ENCODE results near the gene VWA8. TPM values are rescaled to one million over a fixed set of nuclear protein-coding genes. Genes with fewer than 3 reads are reported as not detected.
"Not testable (repeated sequence)": the region's sequence is repeated elsewhere in the genome, so short reads cannot be mapped to it uniquely, and the experiment has no call there.

The VWA8 gene
- total RNA-seq, 1 experiment from 2014 or later = 11.1 TPM

- Histone ChIP-seq H3K27me3 (ENCODE audit: control insufficient read depth, insufficient read depth, low read length) (no peaks in the 10 kb centered on the region), H3K36me3 (replicated peaks; ENCODE audit: control insufficient read depth, insufficient read depth, low read length) (no peaks in the 10 kb centered on the region), H3K4me3 (ENCODE audit: insufficient read depth, low read depth, low read length) (no peak overlapping the region)
- DNase-seq = no peak
Observed at GRCh38 chr13:41552031-41552430, 408.9 kb downstream of the VWA8 start.

GRCh38 chr13:41550276-41550675, 410.6 kb downstream of the VWA8 start:
- H3K36me3 ChIP-seq (replicated peaks; ENCODE audit: control insufficient read depth, insufficient read depth, low read length) = no peaks in the 10 kb centered on the region
- DNase-seq = peak; percentile 19
- H3K27me3 ChIP-seq (ENCODE audit: control insufficient read depth, insufficient read depth, low read length) = no peaks in the 10 kb centered on the region
- H3K4me3 ChIP-seq (ENCODE audit: insufficient read depth, low read depth, low read length) = no peak overlapping the region

DNA sequence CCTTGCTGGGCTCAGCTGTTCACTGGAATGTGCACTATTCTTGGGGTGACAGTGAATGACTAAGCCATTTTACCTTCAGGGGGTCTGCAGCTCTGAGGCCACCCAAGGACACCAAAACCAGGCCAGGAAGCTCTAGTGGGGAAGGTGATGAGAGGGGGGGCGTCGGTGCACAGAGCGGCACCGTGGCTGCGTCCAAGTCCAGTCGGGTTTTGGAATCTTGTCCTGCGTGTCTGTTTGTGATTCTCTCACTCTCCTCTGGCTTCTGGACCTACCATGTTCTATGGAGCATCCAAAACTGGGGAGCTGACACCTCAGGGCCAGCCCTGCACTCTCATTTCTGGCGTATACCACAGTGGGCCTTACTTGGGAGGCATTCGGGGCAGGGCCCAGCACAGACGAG, 411.4 kb downstream of the VWA8 start:
- H3K36me3 ChIP-seq (replicated peaks; ENCODE audit: control insufficient read depth, insufficient read depth, low read length) = no peaks in the 10 kb centered on the region
- H3K4me3 ChIP-seq (ENCODE audit: insufficient read depth, low read depth, low read length) = no peak overlapping the region
- no peaks in the 10 kb centered on the region for H3K27me3 ChIP-seq (ENCODE audit: control insufficient read depth, insufficient read depth, low read length)
- DNase-seq = no peak

DNA sequence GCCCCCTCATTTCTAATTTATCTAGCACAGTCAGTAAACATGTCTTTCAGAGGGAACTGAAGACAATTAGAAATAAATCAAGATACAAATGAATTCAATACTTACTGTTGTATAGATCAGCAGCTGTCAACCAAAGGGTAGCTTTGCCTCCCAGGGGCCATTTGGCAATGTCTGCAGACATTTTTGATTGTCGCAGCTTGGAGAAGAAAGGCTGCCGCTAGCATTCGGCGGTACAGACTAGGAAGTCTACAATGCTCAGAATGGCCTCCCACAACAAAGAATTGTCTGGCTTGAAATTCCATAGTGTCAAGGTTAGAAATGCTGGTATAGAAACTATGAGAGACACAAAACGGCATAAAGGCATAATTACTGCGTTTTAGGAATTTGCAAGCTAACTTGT, 412.0 kb downstream of the VWA8 start:
- Histone ChIP-seq H3K27me3 (ENCODE audit: control insufficient read depth, insufficient read depth, low read length) (no peaks in the 10 kb centered on the region), H3K4me3 (ENCODE audit: insufficient read depth, low read depth, low read length) (no peak overlapping the region)
- DNase-seq = no peak

GRCh38 chr13:41548031-41548430, 412.9 kb downstream of the VWA8 start:
- Histone ChIP-seq H3K27me3 (ENCODE audit: control insufficient read depth, insufficient read depth, low read length) (no peaks in the 10 kb centered on the region), H3K36me3 (replicated peaks; ENCODE audit: control insufficient read depth, insufficient read depth, low read length) (no peaks in the 10 kb centered on the region), H3K4me3 (ENCODE audit: insufficient read depth, low read depth, low read length) (no peak overlapping the region)
- peak; percentile 38 for DNase-seq

More for the DNA sequence above, 412.0 kb downstream of the VWA8 start:
- H3K36me3 ChIP-seq (replicated peaks; ENCODE audit: control insufficient read depth, insufficient read depth, low read length) = no peaks in the 10 kb centered on the region

DNA sequence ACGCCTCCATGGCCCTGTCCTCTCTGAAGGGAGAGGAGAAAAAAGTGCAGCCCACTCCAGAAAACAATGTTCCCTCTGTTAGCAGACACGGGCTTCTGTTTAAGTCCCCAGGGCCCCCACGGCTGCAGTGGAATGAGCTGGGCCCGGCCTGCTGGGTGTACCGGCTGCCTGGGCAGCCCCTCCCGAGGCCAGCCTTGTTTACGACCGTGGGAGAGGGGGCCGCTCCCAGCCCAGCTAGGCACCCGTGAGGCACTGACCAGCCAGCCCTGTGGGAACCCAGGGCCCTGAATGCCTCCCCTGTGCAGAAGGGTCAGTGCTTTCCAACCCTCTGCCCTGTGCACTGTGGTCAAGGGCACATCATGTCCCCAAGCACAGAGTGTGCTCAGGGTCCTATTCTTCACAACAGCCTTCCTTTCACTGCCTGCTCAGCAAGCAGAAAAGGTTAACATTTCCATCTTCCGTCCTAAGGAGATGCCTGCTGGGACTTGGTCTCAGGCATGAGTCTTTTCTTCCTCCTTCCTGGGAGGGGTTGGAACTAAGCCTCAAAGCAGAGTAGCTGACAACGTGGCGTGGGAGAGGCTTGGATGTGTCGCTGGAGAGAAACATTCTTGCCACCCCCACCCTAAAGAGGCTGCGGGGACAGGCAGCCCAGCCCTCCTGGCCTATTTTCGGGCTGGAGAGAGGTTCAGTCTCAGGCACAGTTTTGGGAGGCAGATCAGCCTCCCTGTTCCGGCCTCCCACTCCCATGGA, 413.5 kb downstream of the VWA8 start:
- Histone ChIP-seq H3K4me3 (ENCODE audit: insufficient read depth, low read depth, low read length) (no peak overlapping the region), H3K27me3 (ENCODE audit: control insufficient read depth, insufficient read depth, low read length) (no peaks in the 10 kb centered on the region), H3K36me3 (replicated peaks; ENCODE audit: control insufficient read depth, insufficient read depth, low read length) (no peaks in the 10 kb centered on the region)
- peak; percentile 64 for DNase-seq

DNA sequence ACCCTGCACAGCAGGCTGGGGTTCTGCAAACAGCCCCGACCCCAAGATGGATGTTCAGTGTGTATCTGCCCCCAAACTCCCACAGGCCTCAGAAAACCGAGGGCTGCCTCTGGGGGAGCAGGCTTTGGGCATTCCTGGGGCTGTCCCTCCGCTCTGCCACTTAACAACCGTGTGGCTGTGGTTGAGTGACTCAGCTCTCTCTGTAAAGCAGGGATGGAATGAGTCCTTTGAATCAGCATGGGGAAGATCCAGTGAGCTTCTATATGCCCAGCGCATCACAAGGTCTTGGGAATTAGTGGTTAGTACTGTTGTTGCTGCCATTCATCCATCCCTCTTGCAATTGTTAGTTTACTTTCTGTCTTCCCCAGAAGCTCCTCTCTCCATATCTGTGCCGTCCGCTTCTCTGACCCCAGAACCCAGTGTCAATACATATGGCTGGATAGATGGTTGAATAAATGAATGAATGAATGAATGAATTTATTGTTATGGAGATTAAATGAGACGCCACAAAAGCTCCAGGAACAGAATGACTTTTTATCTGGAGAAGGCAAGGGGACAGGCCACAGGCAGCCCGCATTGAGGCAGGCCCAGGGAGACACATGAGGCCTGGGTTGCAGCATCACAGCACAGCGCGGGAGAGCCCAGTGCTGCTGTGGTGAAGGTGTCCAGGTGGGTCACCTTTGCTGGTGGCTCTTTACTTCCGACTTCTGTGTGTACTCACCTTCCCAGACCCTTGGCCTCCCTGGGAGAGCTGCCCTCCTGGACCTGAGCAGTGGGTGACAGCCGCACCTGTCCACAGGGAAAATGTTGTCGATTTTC, 414.3 kb downstream of the VWA8 start:
- H3K27me3 ChIP-seq (ENCODE audit: control insufficient read depth, insufficient read depth, low read length) = no peaks in the 10 kb centered on the region
- H3K36me3 ChIP-seq (replicated peaks; ENCODE audit: control insufficient read depth, insufficient read depth, low read length) = no peaks in the 10 kb centered on the region
- no peak overlapping the region for H3K4me3 ChIP-seq (ENCODE audit: insufficient read depth, low read depth, low read length)
- peak; percentile 38 for DNase-seq

DNA sequence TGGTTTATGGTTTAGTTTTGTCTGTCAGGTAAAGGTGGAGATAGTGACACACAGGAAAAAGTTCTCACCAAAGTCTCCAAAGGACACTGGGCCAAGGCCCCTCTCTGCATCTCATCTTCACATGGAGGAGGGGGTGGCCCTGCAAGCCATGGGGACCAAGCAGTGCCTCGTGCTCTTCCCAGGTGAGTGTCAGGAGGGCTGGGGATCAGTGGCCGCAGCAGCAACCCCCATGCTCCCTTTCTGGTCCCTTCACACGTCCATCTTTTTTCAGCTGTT, 415.5 kb downstream of the VWA8 start:
- no peak for DNase-seq
- H3K36me3 ChIP-seq (replicated peaks; ENCODE audit: control insufficient read depth, insufficient read depth, low read length) = no peaks in the 10 kb centered on the region
- no peaks in the 10 kb centered on the region for H3K27me3 ChIP-seq (ENCODE audit: control insufficient read depth, insufficient read depth, low read length)
- H3K4me3 ChIP-seq (ENCODE audit: insufficient read depth, low read depth, low read length) = no peak overlapping the region

GRCh38 chr13:41543664-41544300, 417.1 kb downstream of the VWA8 start:
- DNase-seq = peak; percentile 62
- Histone ChIP-seq H3K4me3 (ENCODE audit: insufficient read depth, low read depth, low read length) (no peak overlapping the region), H3K36me3 (replicated peaks; ENCODE audit: control insufficient read depth, insufficient read depth, low read length) (no peaks in the 10 kb centered on the region), H3K27me3 (ENCODE audit: control insufficient read depth, insufficient read depth, low read length) (no peaks in the 10 kb centered on the region)

GRCh38 chr13:41542799-41543198, 418.1 kb downstream of the VWA8 start:
- H3K27me3 ChIP-seq (ENCODE audit: control insufficient read depth, insufficient read depth, low read length) = not testable (repeated sequence)

GRCh38 chr13:41542281-41542680, 418.6 kb downstream of the VWA8 start:
- no peak for DNase-seq
- H3K27me3 ChIP-seq (ENCODE audit: control insufficient read depth, insufficient read depth, low read length) = no peaks in the 10 kb centered on the region
- no peaks in the 10 kb centered on the region for H3K36me3 ChIP-seq (replicated peaks; ENCODE audit: control insufficient read depth, insufficient read depth, low read length)
- no peak overlapping the region for H3K4me3 ChIP-seq (ENCODE audit: insufficient read depth, low read depth, low read length)

More at GRCh38 chr13:41542799-41543198, 418.1 kb downstream of the VWA8 start:
- DNase-seq; H3K36me3 ChIP-seq (replicated peaks; ENCODE audit: control insufficient read depth, insufficient read depth, low read length); H3K4me3 ChIP-seq (ENCODE audit: insufficient read depth, low read depth, low read length): not testable (repeated sequence)

- Histone ChIP-seq H3K27me3 (ENCODE audit: control insufficient read depth, insufficient read depth, low read length) (no peaks in the 10 kb centered on the region), H3K4me3 (ENCODE audit: insufficient read depth, low read depth, low read length) (no peak overlapping the region), H3K36me3 (replicated peaks; ENCODE audit: control insufficient read depth, insufficient read depth, low read length) (no peaks in the 10 kb centered on the region)
- no peak for DNase-seq
Observed at GRCh38 chr13:41541142-41541938, 419.6 kb downstream of the VWA8 start.

DNA sequence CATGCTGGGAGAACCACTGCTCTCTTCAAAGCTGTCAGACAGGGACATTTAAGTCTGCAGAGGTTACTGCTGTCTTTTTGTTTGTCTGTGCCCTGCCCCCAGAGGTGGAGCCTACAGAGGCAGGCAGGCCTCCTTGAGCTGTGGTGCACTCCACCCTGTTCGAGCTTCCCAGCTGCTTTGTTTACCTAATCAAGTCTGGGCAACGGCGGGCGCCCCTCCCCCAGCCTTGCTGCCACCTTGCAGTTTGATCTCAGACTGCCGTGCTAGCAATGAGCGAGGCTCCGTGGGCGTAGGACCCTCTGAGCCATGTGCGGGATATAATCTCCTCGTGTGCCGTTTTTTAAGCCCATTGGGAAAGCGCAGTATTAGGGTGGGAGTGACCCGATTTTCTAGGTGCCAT, 420.7 kb downstream of the VWA8 start:
- not testable (repeated sequence) for DNase-seq; H3K36me3 ChIP-seq (replicated peaks; ENCODE audit: control insufficient read depth, insufficient read depth, low read length); H3K4me3 ChIP-seq (ENCODE audit: insufficient read depth, low read depth, low read length); H3K27me3 ChIP-seq (ENCODE audit: control insufficient read depth, insufficient read depth, low read length)

DNA sequence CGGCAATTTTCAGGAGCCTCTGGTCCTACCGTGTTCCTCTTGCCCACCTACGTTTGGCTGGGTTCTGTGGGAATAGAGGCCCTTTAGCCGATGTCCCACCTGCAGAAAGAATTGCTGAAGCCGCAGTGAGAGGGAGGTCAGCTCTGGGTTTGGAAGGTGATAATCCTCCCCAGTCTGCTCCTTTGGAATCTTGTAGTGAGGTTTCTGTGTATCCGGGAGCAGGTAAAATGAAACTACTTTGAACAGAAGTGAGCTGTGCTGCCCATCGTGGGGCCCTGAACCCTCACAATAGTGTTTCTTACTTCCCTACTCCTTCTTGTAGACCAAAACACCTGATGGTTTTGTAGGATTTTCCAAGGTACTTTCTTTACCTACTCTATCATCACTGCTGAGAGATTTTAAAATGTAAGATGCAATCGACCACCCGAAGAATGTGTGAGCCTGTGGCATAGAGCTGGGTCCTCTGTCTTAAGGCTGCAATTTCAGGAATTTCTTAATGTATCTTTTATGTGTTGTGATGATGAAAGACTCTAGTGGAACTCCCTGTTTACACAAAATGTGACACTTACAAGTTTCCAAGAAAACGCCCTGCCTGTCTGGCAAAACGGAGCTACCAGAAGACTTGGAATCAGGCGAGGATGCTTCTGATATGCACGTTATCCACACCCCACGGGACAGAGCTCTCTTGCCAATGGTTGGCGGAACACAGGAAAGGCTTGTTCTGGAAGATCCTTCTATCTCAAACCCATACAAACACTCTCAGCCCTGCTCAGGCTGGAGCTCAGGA, 427.4 kb downstream of the VWA8 start:
- H3K36me3 ChIP-seq (replicated peaks; ENCODE audit: control insufficient read depth, insufficient read depth, low read length) = no peaks in the 10 kb centered on the region
- no peak overlapping the region for H3K4me3 ChIP-seq (ENCODE audit: insufficient read depth, low read depth, low read length)
- DNase-seq = no peak
- H3K27me3 ChIP-seq (ENCODE audit: control insufficient read depth, insufficient read depth, low read length) = no peaks in the 10 kb centered on the region; the same call in 1 of the 2 replicates

Measured in H7 (cell line).